Measurements from ENCODE around the gene GLTP.
A peak's percentile ranks its signal among the peaks of the same experiment; 100 is the strongest.

The GLTP gene

GRCh38 chr12:109842021-109842420 lies 38.3 kb downstream of the GLTP start:
- DNase-seq (ENCODE audit: low spot score): no peak

GRCh38 chr12:109841356-109841755 lies 39.0 kb downstream of the GLTP start:
- no peak for DNase-seq (ENCODE audit: low spot score)

- DNase-seq (ENCODE audit: low spot score): peak; percentile 38
Observed at GRCh38 chr12:109840305-109841074, 39.9 kb downstream of the GLTP start.

- DNase-seq (ENCODE audit: low spot score): no peak
Observed at GRCh38 chr12:109839444-109839843, 40.9 kb downstream of the GLTP start.

- no peak for DNase-seq (ENCODE audit: low spot score)
Observed at GRCh38 chr12:109836916-109837315, 43.4 kb downstream of the GLTP start.

- no peak for DNase-seq (ENCODE audit: low spot score)
Observed at GRCh38 chr12:109835827-109836226, 44.5 kb downstream of the GLTP start.

- peak; percentile 88 for DNase-seq (ENCODE audit: low spot score)
Observed at GRCh38 chr12:109833307-109834189, 46.8 kb downstream of the GLTP start, which contains the start of gene TRPV4. Gene TRPV4, minus strand, starts transcription at chr12:109833398. Its CDS starts 18,602 bp downstream, at chr12:109814796.

GRCh38 chr12:109832541-109833306 lies 47.6 kb downstream of the GLTP start:
- DNase-seq (ENCODE audit: low spot score): no peak

- no peak for DNase-seq (ENCODE audit: low spot score)
Observed at GRCh38 chr12:109831929-109832328, 48.4 kb downstream of the GLTP start.

GRCh38 chr12:109831365-109831764 lies 49.0 kb downstream of the GLTP start:
- DNase-seq (ENCODE audit: low spot score): no peak

- DNase-seq (ENCODE audit: low spot score): no peak
Observed at GRCh38 chr12:109830718-109831117, 49.6 kb downstream of the GLTP start.

- no peak for DNase-seq (ENCODE audit: low spot score)
Observed at GRCh38 chr12:109830267-109830666, 50.1 kb downstream of the GLTP start.

- DNase-seq (ENCODE audit: low spot score): no peak
Observed at GRCh38 chr12:109829667-109830066, 50.7 kb downstream of the GLTP start.

- no peak for DNase-seq (ENCODE audit: low spot score)
Observed at GRCh38 chr12:109828754-109829511, 51.4 kb downstream of the GLTP start.

- no peak for DNase-seq (ENCODE audit: low spot score)
Observed at GRCh38 chr12:109827566-109828550, 52.5 kb downstream of the GLTP start.

GRCh38 chr12:109827080-109827479 lies 53.3 kb downstream of the GLTP start:
- DNase-seq (ENCODE audit: low spot score): no peak

GRCh38 chr12:109824731-109825130 lies 55.6 kb downstream of the GLTP start:
- no peak for DNase-seq (ENCODE audit: low spot score)

GRCh38 chr12:109822951-109823411 lies 57.4 kb downstream of the GLTP start:
- DNase-seq (ENCODE audit: low spot score): peak; percentile 32

GRCh38 chr12:109822416-109822815 lies 57.9 kb downstream of the GLTP start:
- no peak for DNase-seq (ENCODE audit: low spot score)

- DNase-seq (ENCODE audit: low spot score): no peak
Observed at GRCh38 chr12:109821968-109822367, 58.4 kb downstream of the GLTP start.
